HEK293T (cell line): ENCODE data around the gene CCDC88B.

Experiments used
- ARNT ChIP-seq: fragments of 450-650 bp; IDR thresholded peaks from 2 replicates; pipeline ENCODE4 v1.6.1; 2017; ENCODE audit warnings: mild to moderate bottlenecking
- CTBP1 ChIP-seq: fragments of 450-650 bp; IDR thresholded peaks from 2 replicates; pipeline ENCODE4 v1.6.1; 2016; ENCODE audit warnings: borderline replicate concordance
- ELF4 ChIP-seq: fragments of 450-650 bp; IDR thresholded peaks from 2 replicates; pipeline ENCODE4 v1.6.1; 2017; ENCODE audit warnings: antibody characterized with exemption
- FOXA1 ChIP-seq: fragments of 450-650 bp; IDR thresholded peaks from 2 replicates; pipeline ENCODE4 v1.6.1; 2016; ENCODE audit warnings: mild to moderate bottlenecking
- FOXK2 ChIP-seq: fragments of 450-650 bp; IDR thresholded peaks from 2 replicates; pipeline ENCODE4 v1.6.1; 2016; ENCODE audit warnings: mild to moderate bottlenecking
- SP1 ChIP-seq: fragments of 450-650 bp; IDR thresholded peaks from 2 replicates; pipeline ENCODE4 v1.6.1; 2017
- ZNF384 ChIP-seq: fragments of 450-650 bp; IDR thresholded peaks from 2 replicates; pipeline ENCODE4 v1.6.1; 2016
- TF ChIP-seq, protein P1 (sequence below): fragments of 450-650 bp; IDR thresholded peaks from 2 replicates; pipeline ENCODE4 v1.6.1; 2016

DNA sequence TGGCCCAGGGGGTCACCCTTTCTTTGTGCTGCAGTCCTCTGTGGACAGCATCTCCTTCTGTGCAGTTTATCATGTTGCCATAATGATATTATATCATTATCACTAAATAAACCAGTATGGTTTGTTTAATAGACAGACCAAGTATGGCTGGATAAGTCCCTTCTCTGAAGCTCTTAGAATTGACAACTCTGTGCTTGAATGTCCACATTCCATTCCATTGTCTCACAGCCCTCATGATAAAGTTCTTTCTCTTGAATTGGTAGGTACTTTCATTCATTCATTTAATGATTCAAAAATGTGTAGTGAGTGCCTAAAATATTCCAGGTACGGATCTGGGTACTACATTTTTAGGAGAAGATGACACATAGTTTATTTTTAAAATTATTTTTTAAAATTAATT is 26.7 kb downstream of the CCDC88B start:
- TF ChIP-seq SP1 (no peak), ZNF384 (no peak), FOXA1 (no peak), ARNT (no peak), ELF4 (no peak), FOXK2 (no peak), CTBP1 (no peak)
- TF ChIP-seq, protein P1, sequence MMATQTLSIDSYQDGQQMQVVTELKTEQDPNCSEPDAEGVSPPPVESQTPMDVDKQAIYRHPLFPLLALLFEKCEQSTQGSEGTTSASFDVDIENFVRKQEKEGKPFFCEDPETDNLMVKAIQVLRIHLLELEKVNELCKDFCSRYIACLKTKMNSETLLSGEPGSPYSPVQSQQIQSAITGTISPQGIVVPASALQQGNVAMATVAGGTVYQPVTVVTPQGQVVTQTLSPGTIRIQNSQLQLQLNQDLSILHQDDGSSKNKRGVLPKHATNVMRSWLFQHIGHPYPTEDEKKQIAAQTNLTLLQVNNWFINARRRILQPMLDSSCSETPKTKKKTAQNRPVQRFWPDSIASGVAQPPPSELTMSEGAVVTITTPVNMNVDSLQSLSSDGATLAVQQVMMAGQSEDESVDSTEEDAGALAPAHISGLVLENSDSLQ, result no peak
